ENCODE results near the gene STRN3.

GRCh38 chr14:30896435-30896834 is 129.7 kb downstream of the STRN3 start:
- TF ChIP-seq, protein P1, sequence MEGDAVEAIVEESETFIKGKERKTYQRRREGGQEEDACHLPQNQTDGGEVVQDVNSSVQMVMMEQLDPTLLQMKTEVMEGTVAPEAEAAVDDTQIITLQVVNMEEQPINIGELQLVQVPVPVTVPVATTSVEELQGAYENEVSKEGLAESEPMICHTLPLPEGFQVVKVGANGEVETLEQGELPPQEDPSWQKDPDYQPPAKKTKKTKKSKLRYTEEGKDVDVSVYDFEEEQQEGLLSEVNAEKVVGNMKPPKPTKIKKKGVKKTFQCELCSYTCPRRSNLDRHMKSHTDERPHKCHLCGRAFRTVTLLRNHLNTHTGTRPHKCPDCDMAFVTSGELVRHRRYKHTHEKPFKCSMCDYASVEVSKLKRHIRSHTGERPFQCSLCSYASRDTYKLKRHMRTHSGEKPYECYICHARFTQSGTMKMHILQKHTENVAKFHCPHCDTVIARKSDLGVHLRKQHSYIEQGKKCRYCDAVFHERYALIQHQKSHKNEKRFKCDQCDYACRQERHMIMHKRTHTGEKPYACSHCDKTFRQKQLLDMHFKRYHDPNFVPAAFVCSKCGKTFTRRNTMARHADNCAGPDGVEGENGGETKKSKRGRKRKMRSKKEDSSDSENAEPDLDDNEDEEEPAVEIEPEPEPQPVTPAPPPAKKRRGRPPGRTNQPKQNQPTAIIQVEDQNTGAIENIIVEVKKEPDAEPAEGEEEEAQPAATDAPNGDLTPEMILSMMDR (IDR thresholded peaks at IDR 0.05; ENCODE audit: low read depth, low read length): no peak
- no peak for TF ChIP-seq POLR2A (IDR thresholded peaks at IDR 0.05; ENCODE audit: extremely low read depth, insufficient read length)
- no peak for TF ChIP-seq MYC (IDR thresholded peaks at IDR 0.05; ENCODE audit: low read depth, low read length)
- TF ChIP-seq, protein P2, sequence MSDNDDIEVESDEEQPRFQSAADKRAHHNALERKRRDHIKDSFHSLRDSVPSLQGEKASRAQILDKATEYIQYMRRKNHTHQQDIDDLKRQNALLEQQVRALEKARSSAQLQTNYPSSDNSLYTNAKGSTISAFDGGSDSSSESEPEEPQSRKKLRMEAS (IDR thresholded peaks at IDR 0.05; ENCODE audit: low read depth, low read length): no peak
